Ovary (tissue), 3 donors: ENCODE results near the gene MKLN1.

Experiments
- EP300 ChIP-seq: sonication (generic); formaldehyde crosslinking; IDR thresholded peaks from one replicate; pipeline ENCODE4 v1.6.1; 2017; ENCODE audit warnings: antibody characterized with exemption
- TF ChIP-seq, protein P1 (sequence below), 3 donors: fragments of 450-650 bp in 2 of 3; fragments of 200-600 bp in 1 of 3; IDR thresholded peaks; one replicate each; pipeline versions ENCODE4 v1.5.1 to v1.8.0; 2016 to 2022; ENCODE audit warnings: antibody characterized with exemption in 3 of 3, mild to moderate bottlenecking in 1 of 3
- donor health status: DM: no; HTN: no; CAD: no.

DNA sequence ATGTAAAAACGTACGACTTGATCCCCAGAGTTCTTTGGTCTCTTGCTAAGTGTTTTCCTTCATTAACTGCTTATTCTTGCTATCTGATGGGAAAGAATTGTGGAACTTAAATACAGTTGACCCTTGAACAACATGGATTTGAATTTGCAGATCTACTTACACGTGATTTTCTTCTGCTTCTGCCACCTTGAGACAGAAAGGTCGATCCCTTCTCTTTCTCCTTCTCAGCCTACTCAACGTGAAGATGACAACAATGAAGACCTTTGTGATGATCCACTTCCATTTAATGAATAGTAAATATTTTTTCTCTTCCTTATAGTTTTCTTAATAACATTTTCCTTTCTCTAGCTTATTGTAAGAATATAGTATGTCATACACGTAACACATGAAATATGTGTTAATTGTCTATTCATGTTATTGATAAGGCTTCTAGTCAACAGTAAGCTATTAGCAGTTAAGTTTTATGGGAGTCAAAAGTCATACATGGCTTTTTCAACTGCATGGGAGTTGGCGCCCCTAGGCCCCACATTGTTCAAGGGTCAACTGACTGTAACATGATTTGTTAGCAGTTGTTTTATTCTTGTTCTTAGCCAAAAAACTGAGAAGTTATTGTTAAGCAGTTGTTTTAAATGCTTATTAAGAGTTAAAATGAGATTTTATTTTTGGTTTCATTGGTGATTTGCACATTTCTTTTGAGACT, 11.2 kb downstream of the MKLN1 start:
- TF ChIP-seq EP300: no peak
- TF ChIP-seq, protein P1, sequence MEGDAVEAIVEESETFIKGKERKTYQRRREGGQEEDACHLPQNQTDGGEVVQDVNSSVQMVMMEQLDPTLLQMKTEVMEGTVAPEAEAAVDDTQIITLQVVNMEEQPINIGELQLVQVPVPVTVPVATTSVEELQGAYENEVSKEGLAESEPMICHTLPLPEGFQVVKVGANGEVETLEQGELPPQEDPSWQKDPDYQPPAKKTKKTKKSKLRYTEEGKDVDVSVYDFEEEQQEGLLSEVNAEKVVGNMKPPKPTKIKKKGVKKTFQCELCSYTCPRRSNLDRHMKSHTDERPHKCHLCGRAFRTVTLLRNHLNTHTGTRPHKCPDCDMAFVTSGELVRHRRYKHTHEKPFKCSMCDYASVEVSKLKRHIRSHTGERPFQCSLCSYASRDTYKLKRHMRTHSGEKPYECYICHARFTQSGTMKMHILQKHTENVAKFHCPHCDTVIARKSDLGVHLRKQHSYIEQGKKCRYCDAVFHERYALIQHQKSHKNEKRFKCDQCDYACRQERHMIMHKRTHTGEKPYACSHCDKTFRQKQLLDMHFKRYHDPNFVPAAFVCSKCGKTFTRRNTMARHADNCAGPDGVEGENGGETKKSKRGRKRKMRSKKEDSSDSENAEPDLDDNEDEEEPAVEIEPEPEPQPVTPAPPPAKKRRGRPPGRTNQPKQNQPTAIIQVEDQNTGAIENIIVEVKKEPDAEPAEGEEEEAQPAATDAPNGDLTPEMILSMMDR (IDR thresholded peaks at IDR 0.05): no peak
